H9 (cell line): Measurements from ENCODE around the gene UTP15. TPM values are rescaled to one million over a fixed set of nuclear protein-coding genes. Genes with fewer than 3 reads are reported as not detected.

Experiments used
- DNase-seq: peaks from one replicate; pipeline ENCODE4 v3.0.0-alpha.2; 2017
- H2AFZ ChIP-seq: one replicate; pipeline ENCODE4 v1.6.1; 2013; ENCODE audit warnings: mild to moderate bottlenecking, low read length, control low read depth, moderate library complexity
- H2AK5ac ChIP-seq: 2 replicates; pipeline ENCODE4 v1.6.1; 2013; ENCODE audit warnings: low read length, control low read depth, mixed read lengths; ENCODE audit not compliant: insufficient read length
- H2BK120ac ChIP-seq: one replicate; pipeline ENCODE4 v1.6.1; 2013; ENCODE audit warnings: low read depth, mild to moderate bottlenecking, low read length, control low read depth, inconsistent platforms; ENCODE audit not compliant: poor library complexity, severe bottlenecking
- H2BK12ac ChIP-seq: 2 replicates; pipeline ENCODE4 v1.6.1; 2013; ENCODE audit warnings: low read length, control low read depth, mixed read lengths, low read depth; ENCODE audit not compliant: insufficient read length
- H2BK15ac ChIP-seq: 2 replicates; pipeline ENCODE4 v1.6.1; 2013; ENCODE audit warnings: low read depth, low read length, control low read depth
- H2BK20ac ChIP-seq: one replicate; pipeline ENCODE4 v1.6.1; 2013; ENCODE audit warnings: low read depth, mild to moderate bottlenecking, low read length, control low read depth, inconsistent platforms; ENCODE audit not compliant: poor library complexity, severe bottlenecking
- H2BK5ac ChIP-seq: 2 replicates; pipeline ENCODE4 v1.6.1; 2013; ENCODE audit warnings: low read length, control low read depth, mixed read lengths; ENCODE audit not compliant: insufficient read length
- H3K14ac ChIP-seq: 2 replicates; pipeline ENCODE4 v1.6.1; 2013; ENCODE audit warnings: low read length, control low read depth; ENCODE audit not compliant: insufficient read depth
- H3K18ac ChIP-seq: 2 replicates; pipeline ENCODE4 v1.6.1; 2013; ENCODE audit warnings: low read depth, mild to moderate bottlenecking, mixed read lengths, low read length, control low read depth; ENCODE audit not compliant: insufficient read length
- H3K23ac ChIP-seq: 2 replicates; pipeline ENCODE4 v1.6.1; 2013; ENCODE audit warnings: low read length, control low read depth, mixed read lengths, low read depth; ENCODE audit not compliant: insufficient read length
- H3K23me2 ChIP-seq: 2 replicates; pipeline ENCODE4 v1.6.1; 2013; ENCODE audit warnings: low read depth, mild to moderate bottlenecking, mixed read lengths, low read length, control low read depth; ENCODE audit not compliant: insufficient read length, poor library complexity, severe bottlenecking
- H3K27ac ChIP-seq: 2 replicates; pipeline ENCODE4 v1.5.1; 2013; ENCODE audit warnings: low read length, control low read depth, mixed read lengths, low read depth; ENCODE audit not compliant: insufficient read length
- H3K27me3 ChIP-seq: 2 replicates; pipeline ENCODE4 v1.6.1; 2013; ENCODE audit warnings: low read length, control low read depth, inconsistent platforms; ENCODE audit not compliant: insufficient read depth
- H3K4ac ChIP-seq: 2 replicates; pipeline ENCODE4 v1.6.1; 2013; ENCODE audit warnings: low read depth, mild to moderate bottlenecking, control low read depth, inconsistent platforms, low read length, moderate library complexity
- H3K4me1 ChIP-seq: 2 replicates; pipeline ENCODE4 v1.6.1; 2013; ENCODE audit warnings: low read length, control low read depth, inconsistent platforms; ENCODE audit not compliant: insufficient read depth
- H3K4me2 ChIP-seq: 2 replicates; pipeline ENCODE4 v1.6.1; 2013; ENCODE audit warnings: low read length, control low read depth, mixed read lengths; ENCODE audit not compliant: insufficient read length, insufficient read depth
- H3K56ac ChIP-seq: 2 replicates; pipeline ENCODE4 v1.6.1; 2013; ENCODE audit warnings: low read depth, mild to moderate bottlenecking, mixed read lengths, low read length, control low read depth; ENCODE audit not compliant: insufficient read length
- H3K79me1 ChIP-seq: 2 replicates; pipeline ENCODE4 v1.6.1; 2013; ENCODE audit warnings: low read depth, mild to moderate bottlenecking, moderate library complexity, low read length, control low read depth, inconsistent platforms; ENCODE audit not compliant: insufficient read depth, poor library complexity, severe bottlenecking
- H3K79me2 ChIP-seq: 2 replicates; pipeline ENCODE4 v1.6.1; 2013; ENCODE audit warnings: low read length, control low read depth, inconsistent platforms; ENCODE audit not compliant: insufficient read depth
- H3K9ac ChIP-seq: 2 replicates; pipeline ENCODE4 v1.6.1; 2013; ENCODE audit warnings: low read length, control low read depth, mixed read lengths; ENCODE audit not compliant: insufficient read length; ENCODE audit errors: extremely low read depth
- H3K9me3 ChIP-seq: one replicate; pipeline ENCODE4 v1.6.1; 2013; ENCODE audit warnings: low read depth, low read length, inconsistent platforms; ENCODE audit not compliant: control insufficient read depth
- H3T11ph ChIP-seq: one replicate; pipeline ENCODE4 v1.6.1; 2013; ENCODE audit warnings: mild to moderate bottlenecking, low read length, control low read depth, inconsistent platforms
- H4K20me1 ChIP-seq: one replicate; pipeline ENCODE4 v1.6.1; 2013; ENCODE audit not compliant: control insufficient read depth, insufficient read length, insufficient read depth
- H4K5ac ChIP-seq: 2 replicates; pipeline ENCODE4 v1.6.1; 2013; ENCODE audit warnings: low read depth, mild to moderate bottlenecking, mixed read lengths, low read length, control low read depth; ENCODE audit not compliant: insufficient read length
- H4K8ac ChIP-seq: replicated peaks from 2 replicates; pipeline ENCODE4 v1.6.1; 2013; ENCODE audit warnings: low read length, control low read depth, mixed read lengths, low read depth; ENCODE audit not compliant: insufficient read length
- H4K91ac ChIP-seq: 2 replicates; pipeline ENCODE4 v1.6.1; 2013; ENCODE audit warnings: low read depth, mild to moderate bottlenecking, moderate library complexity, mixed read lengths, low read length, control low read depth; ENCODE audit not compliant: insufficient read length
- H3K27ac Mint-ChIP-seq, 3 experiments: 2 replicates in 2 of 3; 3 replicates in 1 of 3; pipeline ENCODE4 v1.8.0; 2020 to 2021; ENCODE audit warnings: mixed read lengths in 3 of 3, mild to moderate bottlenecking in 1 of 3, moderate library complexity in 1 of 3
- H3K27me3 Mint-ChIP-seq: 2 replicates; pipeline ENCODE4 v1.8.0; 2021; ENCODE audit warnings: low read depth, mild to moderate bottlenecking, moderate library complexity, mixed read lengths
- H3K36me3 Mint-ChIP-seq, 3 experiments: 2 replicates in 2 of 3; 3 replicates in 1 of 3; pipeline ENCODE4 v1.8.0; 2020 to 2021; ENCODE audit warnings: low read depth in 3 of 3, mixed read lengths in 3 of 3; ENCODE audit not compliant: insufficient read depth in 1 of 3
- H3K4me1 Mint-ChIP-seq, 2 experiments: 2 replicates each; pipeline ENCODE4 v1.8.0; 2020; ENCODE audit warnings: mixed read lengths in 2 of 2
- H3K4me3 Mint-ChIP-seq, 2 experiments: 2 replicates in 1 of 2; 3 replicates in 1 of 2; pipeline ENCODE4 v1.8.0; 2020 to 2021; ENCODE audit warnings: mild to moderate bottlenecking in 2 of 2, mixed read lengths in 2 of 2, moderate library complexity in 1 of 2
- H3K9me3 Mint-ChIP-seq, 2 experiments: 2 replicates in 1 of 2; 3 replicates in 1 of 2; pipeline ENCODE4 v1.8.0; 2020; ENCODE audit warnings: mild to moderate bottlenecking in 2 of 2, mixed read lengths in 2 of 2, moderate library complexity in 1 of 2
- CTCF ChIP-seq: fragments of 200-600 bp; sonication (generic); conservative IDR thresholded peaks from 3 replicates; pipeline ENCODE4 v1.8.0; 2021; ENCODE audit warnings: antibody characterized with exemption, mild to moderate bottlenecking
- WGBS: extraction: QIAGEN DNeasy Blood & Tissue Kit; methylation state at CpG from one replicate; pipeline ENCODE4 v1.1.7; 2013; ENCODE audit warnings: missing lambda C conversion rate, low lambda C conversion rate, mixed read lengths; ENCODE audit not compliant: insufficient read length; ENCODE audit errors: extremely low coverage; 5-methylcytosine and 5-hydroxymethylcytosine counted together
- total RNA-seq: library from RNA; stranded (reverse); gene quantifications from 2 replicates; pipeline ENCODE4 v1.2.1, GENCODE V29; 2021

The UTP15 gene
- total RNA-seq, 1 experiment from 2014 or later, result 43.5 TPM

GRCh38 chr5:73534011-73534644, 31.4 kb upstream of the UTP15 start:
- Histone ChIP-seq H4K5ac (no peak overlapping the region), H3K27me3 (no peaks in the 10 kb centered on the region), H3K79me2 (no peaks in the 10 kb centered on the region), H3K14ac (no peak overlapping the region), H4K20me1 (no peaks in the 10 kb centered on the region), H2BK5ac (no peak overlapping the region), H3T11ph (no peak overlapping the region), H4K91ac (no peak overlapping the region), H3K18ac (no peak overlapping the region), H2AFZ (no peak overlapping the region), H3K4me1 (no peaks in the 10 kb centered on the region), H2AK5ac (no peak overlapping the region), H2BK15ac (no peak overlapping the region), H3K4ac (no peak overlapping the region), H2BK12ac (no peak overlapping the region), H3K27ac (no peak overlapping the region), H3K79me1 (no peaks in the 10 kb centered on the region), H3K9ac (no peak overlapping the region), H3K23me2 (no peaks in the 10 kb centered on the region), H3K56ac (no peak overlapping the region), H4K8ac (no peak overlapping the region), H2BK20ac (no peak overlapping the region), H2BK120ac (no peak overlapping the region), H3K4me2 (no peak overlapping the region), H3K9me3 (no peaks in the 10 kb centered on the region), H3K23ac (no peak overlapping the region)
- H3K9me3 Mint-ChIP-seq, result peaks cover 22 to 25% of the 10 kb centered on the region in 2 experiments
- DNase-seq, result no peak
- TF ChIP-seq CTCF, result no peak
- H3K27ac Mint-ChIP-seq, result no peak overlapping the region
- peaks cover 3% of the 10 kb centered on the region for H3K27me3 Mint-ChIP-seq
- no peak overlapping the region for H3K4me3 Mint-ChIP-seq
- H3K4me1 Mint-ChIP-seq, result peaks cover 3 to 10% of the 10 kb centered on the region in 2 experiments
- peaks cover 2 to 22% (median 7%) of the 10 kb centered on the region in 3 experiments for H3K36me3 Mint-ChIP-seq
- no CpG with 5 or more reads among the region's 5 CpGs for WGBS
